Heart right ventricle (tissue), 16 donors: ENCODE data around the gene DBN1. TPM values are rescaled to one million over a fixed set of nuclear protein-coding genes. Genes with fewer than 3 reads are reported as not detected.

Experiments used
- ATAC-seq, 8 donors: fragments of 200-7000 bp; cut with Tn5 transposase; one replicate each; pipeline ENCODE4 v1.9.1; 2020; ENCODE audit warnings: mild to moderate bottlenecking in 8 of 8, moderate library complexity in 8 of 8, moderate number of reproducible peaks in 1 of 8
- DNase-seq, 2 donors: peaks; one replicate each; pipeline ENCODE4 v3.0.0-alpha.2; 2020
- H3K27ac ChIP-seq, 10 donors: fragments of 200-600 bp; sonication (generic) in 2 of 10; one replicate each; pipeline versions ENCODE4 v1.5.0 to v1.8.0; 2020 to 2022; ENCODE audit warnings: mild to moderate bottlenecking in 3 of 10
- H3K27me3 ChIP-seq, 7 donors: fragments of 200-600 bp; one replicate each; pipeline ENCODE4 v1.8.0; 2021 to 2022; ENCODE audit warnings: mild to moderate bottlenecking in 2 of 7
- H3K36me3 ChIP-seq, 9 donors: fragments of 200-600 bp; sonication (generic) in 1 of 9; one replicate each; pipeline versions ENCODE4 v1.5.0 to v1.8.0; 2020 to 2022; ENCODE audit warnings: mild to moderate bottlenecking in 2 of 9
- H3K4me1 ChIP-seq, 9 donors: fragments of 200-600 bp; sonication (generic) in 1 of 9; one replicate each; pipeline versions ENCODE4 v1.5.0 to v1.8.0; 2020 to 2022; ENCODE audit warnings: mild to moderate bottlenecking in 4 of 9
- H3K4me3 ChIP-seq, 10 donors: fragments of 200-600 bp; sonication (generic) in 2 of 10; one replicate each; pipeline versions ENCODE4 v1.5.0 to v1.8.0; 2020 to 2022; ENCODE audit warnings: mild to moderate bottlenecking in 7 of 10, moderate library complexity in 2 of 10
- H3K9me3 ChIP-seq, 11 donors: fragments of 200-600 bp in 10 of 11; sonication (generic) in 2 of 11; one replicate each; pipeline versions ENCODE4 v1.5.0 to v1.8.0; 2013 to 2022; ENCODE audit warnings: mild to moderate bottlenecking in 2 of 11, control low read depth in 1 of 11, moderate library complexity in 1 of 11
- WGBS, 2 donors: extraction: QIAGEN DNeasy Blood & Tissue Kit; methylation state at CpG; one replicate each; pipeline ENCODE4 v1.1.7; 2013; ENCODE audit warnings: inconsistent platforms in 1 of 2; 5-methylcytosine and 5-hydroxymethylcytosine counted together
- intact Hi-C, 10 donors: fragments of 100-400 bp; cut with DNase I; formaldehyde crosslinking; loops; one replicate each; pipeline versions ENCODE4 v1.11.1 to v1.14.2; 2022
- polyA plus RNA-seq, 2 donors: library from polyadenylated mRNA; stranded (reverse); fragments of 200-250 nt; gene quantifications; one replicate each; pipeline ENCODE4 v1.2.3, GENCODE V29; 2013
- total RNA-seq, 10 donors: library from RNA; stranded (reverse); fragmentation: NEBNext Ultra II Directional in 3 of 10; extraction: Animal tissue kit (Norgen Biotek cat#: 25700) in 3 of 10; gene quantifications; one replicate each; pipeline versions ENCODE4 v1.2.1 to v1.2.4, GENCODE V29; 2021 to 2023
- TF ChIP-seq, protein P1 (sequence below), 9 donors: fragments of 200-600 bp; sonication (generic) in 2 of 9; IDR thresholded peaks; one replicate each; pipeline versions ENCODE4 v1.5.0 to v1.8.0; 2021 to 2022; ENCODE audit warnings: antibody characterized with exemption in 9 of 9, mild to moderate bottlenecking in 5 of 9, moderate library complexity in 1 of 9
- donor health status: Arrhythmogenic right ventricular cardiomyopathy.
- donor health status: ischemic (EF 13 %, LVEDD 7.1; RV severe dilation, severe dysfunction).
- donor health status: healthy with polysubstance abuse.
- donor health status: DM: no; HTN: yes; CAD: no.
- donor health status: DM: no; HTN: no; CAD: no.
- donor health status: ischemic (EF 25% LVEDD 6.9; RV normal size, moderate dysfunction).
- donor health status: ischemic (EF 25% LVEDD 5.7; RV mildly dilated, moderate dysfunction).
- donor health status: healthy.
- donor health status: DM: yes; HTN: yes; CAD: no.
- donor health status: Ischemic cardiomyopathy.
- donor health status: ischemic (EF 35%, LVEDD 5.7; RV mildly dilated, moderate dysfunction).
- donor health status: nonischemic (EF 11% LVEDD 7.7; RV severe dilation, severe dysfunction).
- donor health status: DM: yes; HTN: yes; CAD: no.
- donor health status: PGD.
- donor health status: ischemic (EF 29% LVEDD 5.4; RV normal size, mild dysfunction).
- donor health status: nonischemic (EF 23%, LVEDD 6.1; RV moderate dilation, normal function).

DBN1 gene
- total and polyA plus RNA-seq, 12 donors: 13.1 to 52.9 (median 19.4) TPM

DNA sequence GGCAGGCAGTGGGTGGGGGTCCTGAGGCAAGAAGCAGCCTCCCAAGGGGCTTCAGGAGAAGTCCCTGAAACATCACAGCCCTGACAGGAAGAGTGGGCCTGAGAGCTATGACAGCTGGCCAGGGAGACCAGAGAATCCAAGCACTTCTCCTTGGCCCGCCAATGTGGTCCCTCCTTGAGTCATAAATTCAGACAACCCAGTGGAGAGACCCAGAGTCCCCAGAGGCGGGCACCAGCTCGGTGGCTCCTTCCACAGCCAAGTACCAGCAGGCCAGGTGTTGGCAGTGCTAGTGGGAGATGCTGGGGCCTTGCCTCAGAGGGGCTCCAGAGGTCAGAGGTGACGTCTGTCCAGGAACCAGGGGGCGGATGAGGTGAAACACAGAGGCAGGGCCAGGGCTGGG lies 37.7 kb upstream of the DBN1 start:
- ATAC-seq (no peak), DNase-seq (no peak)
- no peaks in the 10 kb centered on the region for H3K9me3 ChIP-seq
- WGBS, 2 donors: 88 to 93% methylated on average over 5 of the region's 5 CpGs
- intact Hi-C loops: no loop called here
- H3K27me3 ChIP-seq: no peaks in the 10 kb centered on the region
- TF ChIP-seq, protein P1, sequence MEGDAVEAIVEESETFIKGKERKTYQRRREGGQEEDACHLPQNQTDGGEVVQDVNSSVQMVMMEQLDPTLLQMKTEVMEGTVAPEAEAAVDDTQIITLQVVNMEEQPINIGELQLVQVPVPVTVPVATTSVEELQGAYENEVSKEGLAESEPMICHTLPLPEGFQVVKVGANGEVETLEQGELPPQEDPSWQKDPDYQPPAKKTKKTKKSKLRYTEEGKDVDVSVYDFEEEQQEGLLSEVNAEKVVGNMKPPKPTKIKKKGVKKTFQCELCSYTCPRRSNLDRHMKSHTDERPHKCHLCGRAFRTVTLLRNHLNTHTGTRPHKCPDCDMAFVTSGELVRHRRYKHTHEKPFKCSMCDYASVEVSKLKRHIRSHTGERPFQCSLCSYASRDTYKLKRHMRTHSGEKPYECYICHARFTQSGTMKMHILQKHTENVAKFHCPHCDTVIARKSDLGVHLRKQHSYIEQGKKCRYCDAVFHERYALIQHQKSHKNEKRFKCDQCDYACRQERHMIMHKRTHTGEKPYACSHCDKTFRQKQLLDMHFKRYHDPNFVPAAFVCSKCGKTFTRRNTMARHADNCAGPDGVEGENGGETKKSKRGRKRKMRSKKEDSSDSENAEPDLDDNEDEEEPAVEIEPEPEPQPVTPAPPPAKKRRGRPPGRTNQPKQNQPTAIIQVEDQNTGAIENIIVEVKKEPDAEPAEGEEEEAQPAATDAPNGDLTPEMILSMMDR (IDR thresholded peaks at IDR 0.05): no peak
- peak overlapping the region in 2 of 10 donors; percentile 52 to 97 for H3K27ac ChIP-seq
- no peak overlapping the region for H3K4me3 ChIP-seq
- H3K36me3 ChIP-seq: peaks cover 0 to 74% (median 35%) of the 10 kb centered on the region in 9 donors
- H3K4me1 ChIP-seq: peaks cover 5 to 49% (median 14%) of the 10 kb centered on the region in 9 donors

DNA sequence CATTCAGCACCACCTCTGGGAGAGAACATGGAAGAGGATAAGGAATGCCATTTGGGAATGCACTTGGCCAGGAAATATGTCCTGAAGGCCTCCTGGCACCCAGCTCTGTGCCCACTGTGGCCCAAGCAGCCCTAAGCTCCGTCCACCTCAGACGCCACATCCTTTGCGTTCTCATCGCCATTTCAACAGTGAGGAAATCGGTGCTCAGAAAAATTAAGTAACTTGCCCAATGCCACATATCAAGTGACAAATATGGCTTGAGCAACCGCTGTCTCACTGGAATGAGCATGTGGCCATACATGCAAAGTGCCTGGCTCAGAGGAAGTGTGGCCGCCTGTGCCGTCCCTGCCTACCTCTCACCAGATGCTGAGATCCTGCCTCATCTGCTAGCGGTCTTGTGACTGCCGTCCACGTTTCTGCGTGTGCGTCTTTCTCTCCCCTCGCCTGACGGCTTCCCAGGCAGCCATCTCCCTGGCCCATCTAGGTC lies 37.2 kb upstream of the DBN1 start:
- DNase-seq (no peak), ATAC-seq (peak in 1 of 8 donors; percentile 16)
- Histone ChIP-seq H3K27ac (peak overlapping the region in 2 of 10 donors; percentile 66 to 97), H3K4me3 (peak overlapping the region in 1 of 10 donors; percentile 70), H3K4me1 (peaks cover 2 to 44% (median 8%) of the 10 kb centered on the region in 9 donors), H3K27me3 (no peaks in the 10 kb centered on the region), H3K36me3 (peaks cover 0 to 76% (median 35%) of the 10 kb centered on the region in 9 donors), H3K9me3 (no peaks in the 10 kb centered on the region)
- intact Hi-C loops: no loop called here
- TF ChIP-seq, protein P1 (IDR thresholded peaks at IDR 0.05): no peak
- 89 to 90% methylated on average over 15 of the region's 15 CpGs for WGBS, 2 donors

DNA sequence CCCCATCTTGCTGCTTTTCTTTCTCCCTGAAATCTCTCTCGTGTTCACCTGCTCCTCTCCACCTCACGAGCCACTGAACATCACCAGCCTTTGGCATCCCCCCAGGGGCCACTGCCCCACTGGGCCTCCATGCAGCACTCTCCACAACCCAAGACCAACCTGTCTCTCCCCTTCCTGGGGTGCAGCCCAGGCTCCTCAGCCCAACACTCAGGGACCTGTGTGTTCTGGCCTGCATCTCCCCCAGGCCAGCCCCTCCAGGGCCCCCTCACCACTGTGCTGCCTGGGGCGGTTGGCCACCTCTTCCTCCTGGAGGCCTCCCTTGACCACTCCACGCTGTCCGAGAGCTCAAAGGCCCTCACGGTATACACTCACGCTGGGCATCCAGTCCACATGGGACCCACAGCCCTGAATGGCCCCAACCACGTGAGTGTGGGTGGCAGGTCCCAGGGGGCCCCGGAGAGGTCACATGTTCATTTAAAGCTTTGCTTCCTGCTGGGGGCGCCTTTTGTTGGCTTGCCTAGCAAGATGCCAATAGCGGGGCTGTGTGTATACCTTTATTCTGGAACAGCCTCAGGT lies 36.6 kb upstream of the DBN1 start:
- DNase-seq (no peak), ATAC-seq (no peak)
- Histone ChIP-seq H3K4me3 (peak overlapping the region in 3 of 10 donors; percentile 31 to 70 (median 35)), H3K4me1 (peaks cover 0 to 39% (median 3%) of the 10 kb centered on the region in 9 donors), H3K36me3 (peaks cover 0 to 76% (median 35%) of the 10 kb centered on the region in 9 donors), H3K27ac (peak overlapping the region in 5 of 10 donors; percentile 35 to 97 (median 57)), H3K9me3 (no peaks in the 10 kb centered on the region), H3K27me3 (no peaks in the 10 kb centered on the region)
- 73 to 75% methylated on average over 11 of the region's 11 CpGs for WGBS, 2 donors
- intact Hi-C loops: loop anchor here in 1 of 10 donors (10.0 kb wide), 1 partner anchor 195 kb away; the partner anchor contains the start of gene MXD3
- TF ChIP-seq, protein P1 (IDR thresholded peaks at IDR 0.05): no peak

DNA sequence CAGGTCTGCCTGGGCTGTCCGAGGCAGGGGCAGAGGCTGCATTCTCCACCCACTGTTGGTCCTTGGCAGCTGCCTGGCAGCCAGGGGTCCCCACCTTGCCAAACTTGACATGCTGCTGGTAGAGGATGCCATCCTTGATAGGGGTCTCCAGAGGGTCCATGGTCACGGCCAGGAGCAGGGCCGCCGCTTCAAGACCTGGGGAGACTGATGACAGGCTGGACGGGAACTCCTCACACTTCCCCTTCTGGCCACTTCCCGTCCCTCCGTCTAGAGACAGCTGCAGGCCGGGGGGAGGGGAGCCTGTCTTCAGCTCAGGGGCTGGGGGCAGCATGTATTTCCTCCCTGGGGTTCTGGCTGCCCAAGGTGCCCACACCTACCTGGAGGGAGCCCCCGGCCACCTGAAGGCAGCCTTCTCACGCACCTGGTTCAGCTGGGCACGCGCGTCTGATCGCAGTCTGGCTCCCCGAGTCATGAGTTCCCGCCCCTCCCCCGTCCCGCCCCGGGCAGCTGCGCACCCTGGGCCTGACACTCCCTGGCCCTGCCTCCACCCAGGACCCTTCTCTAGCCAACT lies 36.0 kb upstream of the DBN1 start, which contains the start of gene DOK3:
TSS of gene DOK3 (minus strand) at position 446 of the 571 bp plus-strand sequence. CDS start at position 160, 286 bp downstream.
- ATAC-seq (peak; percentile 34 to 74 (median 52)), DNase-seq (peak; percentile 42 to 50)
- whole genome bisulfite sequencing, 2 donors: 34 to 43% methylated on average over 20 of the region's 20 CpGs
- intact Hi-C loops: loop anchor here in 1 of 10 donors (10.0 kb wide), 1 partner anchor 195 kb away; the partner anchor contains the start of gene MXD3
- H3K36me3 ChIP-seq: peaks cover 0 to 76% (median 29%) of the 10 kb centered on the region in 9 donors
- TF ChIP-seq, protein P1 (IDR thresholded peaks at IDR 0.05): no peak
- H3K9me3 ChIP-seq: no peaks in the 10 kb centered on the region
- H3K4me3 ChIP-seq: peak within 1 kb of the TSS in 9 of 10 donors; percentile 8 to 70 (median 35)
- peaks cover 0 to 35% (median 0%) of the 10 kb centered on the region in 9 donors for H3K4me1 ChIP-seq
- H3K27ac ChIP-seq: peak within 1 kb of the TSS in 8 of 10 donors; percentile 20 to 97 (median 58)
- H3K27me3 ChIP-seq: no peaks in the 10 kb centered on the region
